Right lobe of liver (tissue), 4 donors: Measurements from ENCODE around the gene PPRC1.

ENCODE experiments used
- POLR2A ChIP-seq: fragments of 450-650 bp; IDR thresholded peaks from one replicate; pipeline ENCODE4 v1.6.1; 2017; ENCODE audit warnings: antibody characterized with exemption, mild to moderate bottlenecking
- TF ChIP-seq, protein P1 (sequence below), 4 donors: fragments of 200-600 bp in 3 of 4; fragments of 450-650 bp in 1 of 4; IDR thresholded peaks; one replicate each; pipeline versions ENCODE4 v1.5.1 to v1.8.0; 2016 to 2022; ENCODE audit warnings: antibody characterized with exemption in 4 of 4, mild to moderate bottlenecking in 2 of 4
- donor health status: DM: no; HTN: no; CAD: no.
- donor health status: DM: no; HTN: no; CAD: no.
- donor health status: DM: no; HTN: yes; CAD: no.

GRCh38 chr10:102096449-102096848, 36.4 kb upstream of the PPRC1 start:
- TF ChIP-seq, protein P1, sequence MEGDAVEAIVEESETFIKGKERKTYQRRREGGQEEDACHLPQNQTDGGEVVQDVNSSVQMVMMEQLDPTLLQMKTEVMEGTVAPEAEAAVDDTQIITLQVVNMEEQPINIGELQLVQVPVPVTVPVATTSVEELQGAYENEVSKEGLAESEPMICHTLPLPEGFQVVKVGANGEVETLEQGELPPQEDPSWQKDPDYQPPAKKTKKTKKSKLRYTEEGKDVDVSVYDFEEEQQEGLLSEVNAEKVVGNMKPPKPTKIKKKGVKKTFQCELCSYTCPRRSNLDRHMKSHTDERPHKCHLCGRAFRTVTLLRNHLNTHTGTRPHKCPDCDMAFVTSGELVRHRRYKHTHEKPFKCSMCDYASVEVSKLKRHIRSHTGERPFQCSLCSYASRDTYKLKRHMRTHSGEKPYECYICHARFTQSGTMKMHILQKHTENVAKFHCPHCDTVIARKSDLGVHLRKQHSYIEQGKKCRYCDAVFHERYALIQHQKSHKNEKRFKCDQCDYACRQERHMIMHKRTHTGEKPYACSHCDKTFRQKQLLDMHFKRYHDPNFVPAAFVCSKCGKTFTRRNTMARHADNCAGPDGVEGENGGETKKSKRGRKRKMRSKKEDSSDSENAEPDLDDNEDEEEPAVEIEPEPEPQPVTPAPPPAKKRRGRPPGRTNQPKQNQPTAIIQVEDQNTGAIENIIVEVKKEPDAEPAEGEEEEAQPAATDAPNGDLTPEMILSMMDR (IDR thresholded peaks at IDR 0.05), result no peak
- no peak for TF ChIP-seq POLR2A
